Measurements from ENCODE around the gene STYX. TPM values are rescaled to one million over a fixed set of nuclear protein-coding genes. Genes with fewer than 3 reads are reported as not detected.

Gene STYX
- total and polyA plus RNA-seq, 2 experiments from 2014 or later: 23.3 to 40.2 TPM

- no peak for TF ChIP-seq ZNF462 (CRISPR knock-in tag; IDR thresholded peaks at IDR 0.05)
These were observed 36.4 kb upstream of the STYX start (continued) for GRCh38 chr14:52693532-52693931.

- peaks cover 12% of the 10 kb centered on the region; the same call in 1 of the 2 replicates for H3K27me3 ChIP-seq (ENCODE audit: insufficient read depth)
- peak overlapping the region; percentile 85 for H3K4me2 ChIP-seq
- peak; percentile 74 for ATAC-seq
- H3K36me3 Mint-ChIP-seq (ENCODE audit: low read depth): no peaks in the 10 kb centered on the region; the same call in 2 of the 3 replicates
- peak overlapping the region; percentile 25; the same call in 1 of the 2 replicates for H3K27ac Mint-ChIP-seq
- H3K4me3 Mint-ChIP-seq: peak overlapping the region; percentile 94
- peak overlapping the region; percentile 93 for H3K4me3 ChIP-seq
- DNase-seq (ENCODE audit: low spot score): peak; percentile 56
- peaks cover 22% of the 10 kb centered on the region for H3K4me1 Mint-ChIP-seq
- H3K9me2 ChIP-seq (ENCODE audit: insufficient read depth): 0 out of 2 replicates have a peak, but pooled peaks cover 2% of the 10 kb centered on the region
- H3K27me3 Mint-ChIP-seq (ENCODE audit: insufficient read depth, low read depth, poor library complexity): peaks cover 7% of the 10 kb centered on the region
- no peaks in the 10 kb centered on the region for H3K9me3 Mint-ChIP-seq
- peaks cover 20% of the 10 kb centered on the region for H3K4me1 ChIP-seq (ENCODE audit: insufficient read depth)
- H3K79me2 ChIP-seq (replicated peaks; ENCODE audit: insufficient read depth): peaks cover 46% of the 10 kb centered on the region
- H3F3A ChIP-seq (replicated peaks; ENCODE audit: low read depth): peaks cover 3% of the 10 kb centered on the region; the same call in 1 of the 2 replicates
- no peak overlapping the region for H3K27ac ChIP-seq (ENCODE audit: low read depth)
- H2AFZ ChIP-seq: peak overlapping the region; percentile 98
- H3K36me3 ChIP-seq (ENCODE audit: insufficient read depth): no peaks in the 10 kb centered on the region
- H4K20me1 ChIP-seq (replicated peaks; ENCODE audit: insufficient read depth): peaks cover 7% of the 10 kb centered on the region; the same call in 1 of the 2 replicates
- TF ChIP-seq EZH2 (IDR thresholded peaks at IDR 0.05; ENCODE audit: low read depth, unreplicated experiment) (no peak), ZNF462 (CRISPR knock-in tag; IDR thresholded peaks at IDR 0.05) (no peak), ZNF331 (CRISPR knock-in tag; IDR thresholded peaks at IDR 0.05; ENCODE audit: low read depth) (no peak), EZH2phosphoT487 (IDR thresholded peaks at IDR 0.05; ENCODE audit: unreplicated experiment) (no peak), NANOG (IDR thresholded peaks at IDR 0.05; ENCODE audit: borderline replicate concordance) (no peak), CREB1 (CRISPR knock-in tag; IDR thresholded peaks at IDR 0.05; ENCODE audit: low read depth) (no peak), STAT1 (IDR thresholded peaks at IDR 0.05; ENCODE audit: unreplicated experiment) (no peak)
These were observed 35.0 kb upstream of the STYX start for GRCh38 chr14:52694761-52695480.

Data from GM23338 (cell line).